ENCODE results near the gene CPD. TPM values are rescaled to one million over a fixed set of nuclear protein-coding genes. Genes with fewer than 3 reads are reported as not detected.

The CPD gene
- polyA plus RNA-seq, 1 of the 3 experiments (the other 2 are of a cell fraction) = 12.5 TPM

GRCh38 chr17:30422171-30422570 lies 43.4 kb downstream of the CPD start (continued):
- TF ChIP-seq RAD21 (IDR thresholded peaks at IDR 0.05; ENCODE audit: low read length) (no peak), FOXM1 (IDR thresholded peaks at IDR 0.05; ENCODE audit: low read depth) (no peak), SIN3A (IDR thresholded peaks at IDR 0.05; ENCODE audit: borderline replicate concordance, low read depth, low read length) (no peak), ELF1 (IDR thresholded peaks at IDR 0.05) (no peak)
- TF ChIP-seq, protein P1, sequence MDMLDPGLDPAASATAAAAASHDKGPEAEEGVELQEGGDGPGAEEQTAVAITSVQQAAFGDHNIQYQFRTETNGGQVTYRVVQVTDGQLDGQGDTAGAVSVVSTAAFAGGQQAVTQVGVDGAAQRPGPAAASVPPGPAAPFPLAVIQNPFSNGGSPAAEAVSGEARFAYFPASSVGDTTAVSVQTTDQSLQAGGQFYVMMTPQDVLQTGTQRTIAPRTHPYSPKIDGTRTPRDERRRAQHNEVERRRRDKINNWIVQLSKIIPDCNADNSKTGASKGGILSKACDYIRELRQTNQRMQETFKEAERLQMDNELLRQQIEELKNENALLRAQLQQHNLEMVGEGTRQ (IDR thresholded peaks at IDR 0.05; ENCODE audit: borderline replicate concordance, low read depth, low read length) = no peak
- TF ChIP-seq, protein P2, sequence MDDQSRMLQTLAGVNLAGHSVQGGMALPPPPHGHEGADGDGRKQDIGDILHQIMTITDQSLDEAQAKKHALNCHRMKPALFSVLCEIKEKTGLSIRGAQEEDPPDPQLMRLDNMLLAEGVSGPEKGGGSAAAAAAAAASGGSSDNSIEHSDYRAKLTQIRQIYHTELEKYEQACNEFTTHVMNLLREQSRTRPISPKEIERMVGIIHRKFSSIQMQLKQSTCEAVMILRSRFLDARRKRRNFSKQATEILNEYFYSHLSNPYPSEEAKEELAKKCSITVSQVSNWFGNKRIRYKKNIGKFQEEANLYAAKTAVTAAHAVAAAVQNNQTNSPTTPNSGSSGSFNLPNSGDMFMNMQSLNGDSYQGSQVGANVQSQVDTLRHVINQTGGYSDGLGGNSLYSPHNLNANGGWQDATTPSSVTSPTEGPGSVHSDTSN (IDR thresholded peaks at IDR 0.05) = no peak

DNA sequence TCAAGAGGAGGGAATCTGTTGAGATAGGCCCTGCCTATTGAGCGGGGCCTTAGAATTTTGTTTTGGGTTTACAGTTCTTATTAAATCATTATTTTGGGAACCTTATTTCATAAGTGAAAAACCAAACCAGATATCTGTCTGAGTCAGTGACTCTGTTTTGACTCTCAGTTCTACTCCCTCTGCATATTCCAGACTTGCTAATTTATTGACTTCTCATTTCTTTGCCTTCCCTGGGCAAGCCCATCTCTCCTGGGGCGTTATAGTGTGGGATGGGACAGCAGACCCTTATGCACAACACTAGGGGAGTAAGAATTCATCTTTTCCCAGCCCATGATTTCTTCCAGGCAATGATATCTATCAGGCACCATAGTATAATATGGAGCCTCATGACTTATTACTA lies 45.7 kb downstream of the CPD start:
- no peak for DNase-seq
- Histone ChIP-seq H3K79me2 (ENCODE audit: insufficient read depth) (no peaks in the 10 kb centered on the region), H3K36me3 (replicated peaks in 1 of 2; ENCODE audit: control insufficient read depth in 1 of 2, insufficient read depth in 2 of 2, low read length in 1 of 2) (peaks cover 20 to 44% of the 10 kb centered on the region in 2 experiments), H3F3A (replicated peaks; ENCODE audit: insufficient read depth) (peaks cover 18% of the 10 kb centered on the region), H3K4me3 (ENCODE audit: low read depth in 2 of 2, low read length in 1 of 2) (no peak overlapping the region), H3K4me1 (ENCODE audit: control insufficient read depth in 1 of 2, insufficient read depth in 2 of 2, low read depth in 1 of 2, low read length in 1 of 2) (peaks cover 0 to 3% of the 10 kb centered on the region in 2 experiments; a peak in 2 of 4 replicates), H3K4me2 (no peak overlapping the region), H3K27ac (ENCODE audit: low read depth in 2 of 2, low read length in 1 of 2) (no peak overlapping the region), H3K9me3 (no peaks in the 10 kb centered on the region), H3K9ac (no peak overlapping the region), H4K20me1 (ENCODE audit: insufficient read depth) (no peaks in the 10 kb centered on the region), H2AFZ (ENCODE audit: low read depth) (no peak overlapping the region), H3K27me3 (ENCODE audit: insufficient read depth) (no peaks in the 10 kb centered on the region), H3K9me2 (no peaks in the 10 kb centered on the region)
- 100% methylated on average over 2 of the region's 2 CpGs for WGBS (ENCODE audit: low lambda C conversion rate)
- TF ChIP-seq, protein P3, sequence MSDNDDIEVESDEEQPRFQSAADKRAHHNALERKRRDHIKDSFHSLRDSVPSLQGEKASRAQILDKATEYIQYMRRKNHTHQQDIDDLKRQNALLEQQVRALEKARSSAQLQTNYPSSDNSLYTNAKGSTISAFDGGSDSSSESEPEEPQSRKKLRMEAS (IDR thresholded peaks at IDR 0.05; ENCODE audit: low read depth) = no peak
- TF ChIP-seq POLR2AphosphoS5 (IDR thresholded peaks at IDR 0.05; ENCODE audit: low read depth, low read length) = no peak
- no peak for TF ChIP-seq MXI1 (IDR thresholded peaks at IDR 0.05; ENCODE audit: low read depth, low read length)
- no peak for TF ChIP-seq SMC3 (IDR thresholded peaks at IDR 0.05; ENCODE audit: low read depth, low read length)
- no peak for TF ChIP-seq FOSL2 (IDR thresholded peaks at IDR 0.05; ENCODE audit: borderline replicate concordance, low read depth)
- TF ChIP-seq, protein P1 (IDR thresholded peaks at IDR 0.05; ENCODE audit: borderline replicate concordance, low read depth, low read length) = no peak
- TF ChIP-seq USF1 (IDR thresholded peaks at IDR 0.05; ENCODE audit: borderline replicate concordance, low read depth) = no peak
- no peak for TF ChIP-seq GATA2 (CRISPR knock-in tag; IDR thresholded peaks at IDR 0.05)
- no peak for TF ChIP-seq NRF1 (IDR thresholded peaks at IDR 0.05; ENCODE audit: low read depth, low read length)
- no peak for TF ChIP-seq MEF2A (IDR thresholded peaks at IDR 0.05; ENCODE audit: borderline replicate concordance, low read depth)
- TF ChIP-seq RXRA (IDR thresholded peaks at IDR 0.05; ENCODE audit: borderline replicate concordance, low read depth) = no peak
- TF ChIP-seq EZH2phosphoT487 (IDR thresholded peaks at IDR 0.05; ENCODE audit: borderline replicate concordance, low read depth) = no peak
- TF ChIP-seq SIN3A (IDR thresholded peaks at IDR 0.05; ENCODE audit: borderline replicate concordance, low read depth, low read length) = no peak
- TF ChIP-seq FOXM1 (IDR thresholded peaks at IDR 0.05; ENCODE audit: low read depth) = no peak
- TF ChIP-seq, protein P4, sequence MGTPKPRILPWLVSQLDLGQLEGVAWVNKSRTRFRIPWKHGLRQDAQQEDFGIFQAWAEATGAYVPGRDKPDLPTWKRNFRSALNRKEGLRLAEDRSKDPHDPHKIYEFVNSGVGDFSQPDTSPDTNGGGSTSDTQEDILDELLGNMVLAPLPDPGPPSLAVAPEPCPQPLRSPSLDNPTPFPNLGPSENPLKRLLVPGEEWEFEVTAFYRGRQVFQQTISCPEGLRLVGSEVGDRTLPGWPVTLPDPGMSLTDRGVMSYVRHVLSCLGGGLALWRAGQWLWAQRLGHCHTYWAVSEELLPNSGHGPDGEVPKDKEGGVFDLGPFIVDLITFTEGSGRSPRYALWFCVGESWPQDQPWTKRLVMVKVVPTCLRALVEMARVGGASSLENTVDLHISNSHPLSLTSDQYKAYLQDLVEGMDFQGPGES (IDR thresholded peaks at IDR 0.05; ENCODE audit: low read depth, low read length) = no peak
- TF ChIP-seq RFX5 (IDR thresholded peaks at IDR 0.05; ENCODE audit: low read length) = no peak
- POLR2A ChIA-PET = no interaction called here
- CTCF ChIA-PET = no interaction called here
